Lower leg skin (tissue), 3 donors: Measurements from ENCODE around the gene OR4D1.

Source experiments
- POLR2A ChIP-seq, 2 donors: fragments of 450-650 bp; IDR thresholded peaks; one replicate each; pipeline ENCODE4 v1.6.1; 2016 to 2017; ENCODE audit warnings: antibody characterized with exemption in 2 of 2, mild to moderate bottlenecking in 1 of 2, moderate library complexity in 1 of 2
- TF ChIP-seq, protein P1 (sequence below), 3 donors: fragments of 450-650 bp; IDR thresholded peaks; one replicate each; pipeline ENCODE4 v1.5.1; 2016; ENCODE audit warnings: antibody characterized with exemption in 3 of 3, mild to moderate bottlenecking in 3 of 3, moderate library complexity in 2 of 3

GRCh38 chr17:58158181-58158580 lies 10.0 kb downstream of the OR4D1 start:
- TF ChIP-seq, protein P1, sequence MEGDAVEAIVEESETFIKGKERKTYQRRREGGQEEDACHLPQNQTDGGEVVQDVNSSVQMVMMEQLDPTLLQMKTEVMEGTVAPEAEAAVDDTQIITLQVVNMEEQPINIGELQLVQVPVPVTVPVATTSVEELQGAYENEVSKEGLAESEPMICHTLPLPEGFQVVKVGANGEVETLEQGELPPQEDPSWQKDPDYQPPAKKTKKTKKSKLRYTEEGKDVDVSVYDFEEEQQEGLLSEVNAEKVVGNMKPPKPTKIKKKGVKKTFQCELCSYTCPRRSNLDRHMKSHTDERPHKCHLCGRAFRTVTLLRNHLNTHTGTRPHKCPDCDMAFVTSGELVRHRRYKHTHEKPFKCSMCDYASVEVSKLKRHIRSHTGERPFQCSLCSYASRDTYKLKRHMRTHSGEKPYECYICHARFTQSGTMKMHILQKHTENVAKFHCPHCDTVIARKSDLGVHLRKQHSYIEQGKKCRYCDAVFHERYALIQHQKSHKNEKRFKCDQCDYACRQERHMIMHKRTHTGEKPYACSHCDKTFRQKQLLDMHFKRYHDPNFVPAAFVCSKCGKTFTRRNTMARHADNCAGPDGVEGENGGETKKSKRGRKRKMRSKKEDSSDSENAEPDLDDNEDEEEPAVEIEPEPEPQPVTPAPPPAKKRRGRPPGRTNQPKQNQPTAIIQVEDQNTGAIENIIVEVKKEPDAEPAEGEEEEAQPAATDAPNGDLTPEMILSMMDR (IDR thresholded peaks at IDR 0.05), result no peak
- TF ChIP-seq POLR2A (IDR thresholded peaks at IDR 0.05), result no peak
